ENCODE data around the gene GUCA2B. TPM values are rescaled to one million over a fixed set of nuclear protein-coding genes. Genes with fewer than 3 reads are reported as not detected.
A peak's percentile ranks its signal among the peaks of the same experiment; 100 is the strongest.

The GUCA2B gene
- total and polyA plus RNA-seq, 5 experiments from 2014 or later, result not detected

DNA sequence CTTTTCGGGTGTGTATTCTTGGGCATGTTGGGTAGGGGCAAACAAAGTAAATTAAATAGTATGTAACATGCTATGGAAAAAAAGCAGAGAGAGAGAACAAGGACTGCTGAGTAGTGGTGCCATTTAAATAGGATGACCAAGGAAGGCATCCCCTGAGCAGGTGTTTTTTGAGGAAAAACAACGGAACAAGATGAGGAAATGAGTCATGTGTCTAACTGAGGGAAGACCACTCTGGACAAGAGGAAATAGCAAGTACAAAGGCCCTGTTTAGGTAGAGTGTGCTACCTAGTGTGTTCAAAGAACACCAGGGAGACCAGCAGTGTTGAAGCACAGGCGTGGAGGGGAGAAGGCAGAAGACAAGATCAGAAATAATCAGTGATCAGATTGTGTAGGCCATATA, 31.4 kb downstream of the GUCA2B start:
- Mint-ChIP-seq H3K4me1 (peaks cover 0 to 25% (median 14%) of the 10 kb centered on the region in 4 donors), H3K27me3 (no peaks in the 10 kb centered on the region), H3K36me3 (peaks cover 0 to 80% (median 13%) of the 10 kb centered on the region in 3 donors), H3K27ac (peak overlapping the region in 4 of 10 donors; percentile 15 to 75 (median 30)), H3K4me3 (no peak overlapping the region), H3K9me3 (no peaks in the 10 kb centered on the region)
- DNase-seq (no peak), ATAC-seq (no peak)
- POLR2A ChIA-PET, result no interaction called here

DNA sequence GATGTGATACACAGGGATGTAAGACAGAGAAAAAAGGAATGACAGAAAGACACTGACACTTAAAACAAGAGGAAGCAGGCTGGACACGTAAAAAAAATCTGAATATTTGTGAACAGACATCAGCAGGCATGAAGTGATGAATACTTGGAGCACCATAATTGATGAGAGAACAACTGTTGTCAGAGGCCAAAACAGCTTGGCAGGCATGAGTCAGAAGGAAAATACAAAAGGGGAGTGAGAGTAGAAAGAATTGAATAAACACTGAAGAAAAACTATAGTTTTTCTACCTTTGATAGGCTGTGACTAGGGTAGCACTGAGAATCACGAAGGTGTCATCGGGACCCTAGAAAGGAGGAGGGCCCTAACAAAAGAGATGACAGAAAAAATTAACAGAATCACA, 32.9 kb downstream of the GUCA2B start:
- Mint-ChIP-seq H3K27me3 (no peaks in the 10 kb centered on the region), H3K4me1 (peaks cover 0 to 15% (median 8%) of the 10 kb centered on the region in 4 donors), H3K36me3 (peaks cover 0 to 85% (median 18%) of the 10 kb centered on the region in 3 donors), H3K4me3 (no peak overlapping the region), H3K9me3 (no peaks in the 10 kb centered on the region), H3K27ac (peak overlapping the region in 4 of 10 donors; percentile 2 to 30 (median 13))
- DNase-seq (no peak), ATAC-seq (no peak)
- POLR2A ChIA-PET, result no interaction called here

DNA sequence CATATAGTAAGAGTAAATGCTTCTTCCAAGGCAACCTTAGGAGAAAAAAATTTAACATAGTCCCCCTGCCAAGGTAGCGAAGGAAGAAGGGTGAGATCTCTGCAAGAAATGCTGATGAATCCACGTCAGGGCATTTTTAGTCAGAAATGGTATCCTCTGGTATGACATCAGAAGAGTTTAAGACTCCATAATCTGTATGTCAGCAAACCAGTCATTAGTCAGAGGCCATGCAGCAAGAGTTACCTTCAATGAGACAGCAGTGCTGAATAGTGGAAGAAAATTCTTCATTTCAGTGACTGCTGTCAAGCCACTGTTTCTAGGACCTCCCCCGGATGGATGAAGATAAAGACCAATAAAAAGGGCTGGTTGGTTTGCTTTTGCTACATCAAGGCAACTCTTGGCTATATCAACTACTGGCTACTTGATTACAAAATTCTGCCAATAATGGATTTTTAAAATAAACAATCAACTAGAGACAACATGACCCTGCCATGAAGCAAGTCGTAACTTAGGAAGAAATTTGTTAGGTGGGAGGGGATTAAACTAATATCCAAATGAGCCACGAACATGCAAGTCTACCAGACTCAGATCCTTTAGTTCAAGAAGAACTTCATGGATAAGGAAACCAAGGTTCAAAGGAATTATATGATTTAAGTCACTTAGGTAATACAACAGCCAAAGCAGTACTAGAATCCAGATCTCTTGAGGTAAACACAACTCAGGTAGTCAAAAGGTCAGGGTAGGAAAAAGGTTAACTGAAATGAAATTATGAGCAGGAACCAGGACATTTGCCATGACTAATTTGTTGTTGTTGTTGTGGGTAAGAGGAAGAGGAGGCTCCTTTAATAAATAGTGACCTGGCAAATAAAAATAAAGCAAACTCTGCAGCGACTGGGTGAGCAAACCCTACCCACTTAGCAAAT, 37.0 kb downstream of the GUCA2B start:
- no peaks in the 10 kb centered on the region for H3K9me3 Mint-ChIP-seq
- H3K4me1 Mint-ChIP-seq, result peaks cover 0 to 14% (median 7%) of the 10 kb centered on the region in 4 donors
- POLR2A ChIA-PET, result no interaction called here
- H3K27me3 Mint-ChIP-seq, result no peaks in the 10 kb centered on the region
- DNase-seq, result no peak
- H3K27ac Mint-ChIP-seq, result peak overlapping the region in 1 of 10 donors; percentile 6
- no peak overlapping the region for H3K4me3 Mint-ChIP-seq
- H3K36me3 Mint-ChIP-seq, result peaks cover 0 to 89% (median 16%) of the 10 kb centered on the region in 3 donors
- ATAC-seq, result no peak

DNA sequence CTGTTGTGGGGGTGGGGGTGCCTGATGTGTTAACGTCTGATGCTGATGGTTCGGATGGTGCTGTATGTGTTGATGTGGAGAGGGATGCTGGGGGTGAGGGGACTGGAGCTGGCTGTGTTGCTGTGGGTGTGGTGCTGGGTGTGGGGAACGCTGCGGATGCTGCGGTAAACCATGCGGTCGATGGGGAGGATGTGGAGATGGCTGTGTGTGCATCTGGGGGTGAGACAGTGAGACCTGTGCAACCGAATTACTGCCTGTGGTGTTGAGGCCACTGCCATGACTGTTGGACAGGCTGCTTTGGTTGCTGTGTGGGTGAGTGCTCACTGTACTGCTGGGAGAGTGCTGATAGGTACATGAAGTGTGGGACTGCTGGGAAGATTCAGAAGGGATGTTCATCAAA, 38.1 kb downstream of the GUCA2B start:
- POLR2A ChIA-PET, result no interaction called here
- Mint-ChIP-seq H3K4me1 (peaks cover 0 to 12% (median 7%) of the 10 kb centered on the region in 4 donors), H3K4me3 (no peak overlapping the region), H3K36me3 (peaks cover 0 to 83% (median 16%) of the 10 kb centered on the region in 3 donors), H3K27me3 (no peaks in the 10 kb centered on the region), H3K27ac (peak overlapping the region in 4 of 10 donors; percentile 20 to 85 (median 46)), H3K9me3 (no peaks in the 10 kb centered on the region)
- ATAC-seq, result no peak
- DNase-seq, result no peak

DNA sequence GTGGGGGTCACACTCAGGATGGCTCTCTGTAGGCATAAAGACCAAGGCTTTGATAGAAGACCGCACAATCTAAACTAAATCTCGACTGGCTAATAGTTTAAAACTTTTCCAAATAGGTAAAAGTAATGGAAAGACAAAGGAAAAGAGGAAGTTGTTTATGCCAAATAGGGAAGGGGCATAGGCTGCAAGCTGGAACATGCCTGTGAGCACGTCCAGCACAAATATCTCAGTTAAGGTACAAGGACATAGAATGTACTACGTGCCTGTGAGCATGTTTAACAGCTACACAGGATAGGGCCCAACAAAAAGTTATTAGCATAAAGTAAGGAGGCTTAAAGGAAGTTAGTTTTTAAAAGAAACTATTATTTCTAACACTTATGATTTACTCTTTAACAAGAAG, 38.9 kb downstream of the GUCA2B start:
- no peak overlapping the region for H3K4me3 Mint-ChIP-seq
- POLR2A ChIA-PET, result interaction anchor here (0.6 kb wide), 1 partner anchor 1838 kb away, joined by 3 read pairs; no protein-coding TSS in a partner anchor
- H3K36me3 Mint-ChIP-seq, result peaks cover 0 to 84% (median 18%) of the 10 kb centered on the region in 3 donors
- no peaks in the 10 kb centered on the region for H3K9me3 Mint-ChIP-seq
- no peaks in the 10 kb centered on the region for H3K27me3 Mint-ChIP-seq
- H3K27ac Mint-ChIP-seq, result peak overlapping the region in 3 of 10 donors; percentile 23 to 73 (median 28)
- ATAC-seq (no peak), DNase-seq (no peak)
- H3K4me1 Mint-ChIP-seq, result peaks cover 0 to 12% (median 6%) of the 10 kb centered on the region in 4 donors

DNA sequence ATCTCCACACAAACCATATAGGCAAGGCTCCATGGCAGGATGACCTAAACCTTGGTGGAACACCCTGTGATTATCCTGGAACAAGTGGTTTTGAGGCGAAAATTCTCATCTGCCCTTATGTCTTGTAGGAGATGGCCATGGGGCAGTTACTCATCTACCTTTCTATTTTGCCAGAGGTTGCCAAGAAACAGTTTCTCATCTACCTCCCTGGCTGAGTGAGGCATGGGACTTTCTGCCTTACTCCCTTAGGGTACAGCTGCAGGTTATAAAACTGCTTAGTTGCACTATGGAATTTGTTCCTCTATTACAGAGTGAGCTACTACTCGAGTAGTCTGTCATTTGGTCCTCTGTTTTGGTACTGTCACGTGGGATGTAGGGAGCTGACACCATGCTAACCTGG, 42.6 kb downstream of the GUCA2B start:
- peaks cover 0 to 79% (median 15%) of the 10 kb centered on the region in 3 donors for H3K36me3 Mint-ChIP-seq
- no peaks in the 10 kb centered on the region for H3K27me3 Mint-ChIP-seq

DNA sequence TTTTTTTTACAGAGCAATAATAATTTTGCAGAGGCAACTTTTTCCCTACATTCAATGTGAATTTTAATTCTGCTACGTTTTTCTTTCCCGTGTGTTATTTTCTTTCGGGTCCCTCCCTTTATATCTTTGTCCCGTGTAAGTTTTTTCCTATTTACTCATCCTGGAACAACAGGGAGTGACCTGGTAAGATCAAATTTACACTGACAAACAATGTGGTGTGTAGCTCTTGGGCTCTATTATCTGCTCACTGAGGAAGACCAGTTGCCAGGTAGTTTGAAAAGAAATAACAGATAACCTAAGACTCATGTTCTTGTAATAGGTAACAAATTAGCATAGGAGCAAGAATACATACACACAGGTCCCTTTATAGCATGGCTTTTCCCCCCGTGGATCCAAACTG, 45.0 kb downstream of the GUCA2B start:
- DNase-seq (no peak), ATAC-seq (no peak)
- Mint-ChIP-seq H3K36me3 (peaks cover 13 to 82% (median 31%) of the 10 kb centered on the region in 3 donors), H3K9me3 (peaks cover 5 to 16% (median 13%) of the 10 kb centered on the region in 9 donors), H3K4me3 (no peak overlapping the region), H3K4me1 (peaks cover 0 to under 1% (median 0%) of the 10 kb centered on the region in 4 donors), H3K27me3 (no peaks in the 10 kb centered on the region), H3K27ac (peak overlapping the region in 1 of 10 donors; percentile 26)
- POLR2A ChIA-PET, result no interaction called here

More for the DNA sequence above, 42.6 kb downstream of the GUCA2B start:
- ATAC-seq (no peak), DNase-seq (no peak)
- Mint-ChIP-seq H3K27ac (peak overlapping the region in 1 of 10 donors; percentile 55), H3K4me1 (peaks cover 0 to 12% (median 5%) of the 10 kb centered on the region in 4 donors), H3K9me3 (no peaks in the 10 kb centered on the region), H3K4me3 (no peak overlapping the region)
- POLR2A ChIA-PET, result no interaction called here

DNA sequence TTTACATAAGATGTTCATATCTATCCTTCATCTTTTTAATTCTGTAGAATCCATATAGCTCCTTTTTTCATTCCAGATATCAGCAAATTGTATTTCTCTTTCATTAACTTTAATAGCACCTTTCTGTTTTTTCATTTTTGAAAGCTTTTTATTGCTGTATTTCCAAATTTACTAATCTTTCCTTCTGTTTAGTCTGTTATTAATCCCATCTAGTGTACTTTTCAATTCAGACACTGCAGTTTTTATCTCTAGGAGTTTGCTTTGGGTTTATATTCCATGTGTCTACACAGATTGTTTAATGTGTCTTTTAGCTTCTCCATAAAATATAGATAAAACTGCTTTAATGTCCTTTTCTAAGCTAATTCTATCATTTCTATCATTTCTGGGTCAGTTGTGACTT, 48.8 kb downstream of the GUCA2B start:
- Mint-ChIP-seq H3K36me3 (peaks cover 24 to 84% (median 53%) of the 10 kb centered on the region in 3 donors), H3K4me3 (no peak overlapping the region), H3K4me1 (peaks cover under 1 to 10% (median 5%) of the 10 kb centered on the region in 4 donors), H3K27ac (no peak overlapping the region), H3K27me3 (no peaks in the 10 kb centered on the region), H3K9me3 (peaks cover 5 to 22% (median 16%) of the 10 kb centered on the region in 9 donors)
- ATAC-seq, result no peak
- DNase-seq, result no peak
- POLR2A ChIA-PET, result no interaction called here

Other genes starting within 250 kb of the GUCA2B start
- 1 to 10 TPM; 6.3 TPM for gene HIVEP3, start 234.5 kb upstream of the GUCA2B start, total RNA-seq
- gene HIVEP3, start 234.5 kb upstream of the GUCA2B start, polyA plus RNA-seq, result 1 to 10 TPM; 5.5 to 9.8 (median 5.8) TPM
- not detected for gene GUCA2A, start 11.3 kb downstream of the GUCA2B start, total RNA-seq
- not detected for gene GUCA2A, start 11.3 kb downstream of the GUCA2B start, polyA plus RNA-seq
- 100 to 1,000 TPM; 108 to 112 TPM for gene FOXJ3, start 181.8 kb downstream of the GUCA2B start, total RNA-seq
- gene FOXJ3, start 181.8 kb downstream of the GUCA2B start, polyA plus RNA-seq, result 10 to 100 TPM; 30.3 to 39.8 (median 34.8) TPM
- under 1 TPM; 0.05 to 0.11 TPM for gene RIMKLA, start 227.4 kb downstream of the GUCA2B start, total RNA-seq
- gene RIMKLA, start 227.4 kb downstream of the GUCA2B start, polyA plus RNA-seq, result under 1 TPM in 1 of 3 donors, not detected in 2; 0.19 TPM